WERI-Rb-1 (cell line): Measurements from ENCODE around the gene DES.

Source experiments
- DNase-seq: peaks from one replicate; pipeline ENCODE4 v3.0.0-alpha.2; 2020
- H3K27ac ChIP-seq: fragments of 250-450 bp; sonication (Bioruptor Pico); 2 replicates; pipeline ENCODE4 v1.5.1; 2020; ENCODE audit warnings: mild to moderate bottlenecking, moderate library complexity
- H3K27me3 ChIP-seq: fragments of 250-450 bp; sonication (Bioruptor Pico); 2 replicates; pipeline ENCODE4 v1.5.1; 2021; ENCODE audit warnings: mild to moderate bottlenecking, low read depth, moderate library complexity; ENCODE audit not compliant: insufficient read depth, severe bottlenecking
- H3K36me3 ChIP-seq: fragments of 250-450 bp; sonication (Bioruptor Pico); 2 replicates; pipeline ENCODE4 v1.5.1; 2020; ENCODE audit warnings: mild to moderate bottlenecking, moderate library complexity
- H3K4me3 ChIP-seq: 2 replicates; pipeline ENCODE4 v1.5.1; 2011; ENCODE audit warnings: low read depth, mild to moderate bottlenecking, control low read depth, low read length
- H3K9me3 ChIP-seq: fragments of 250-450 bp; sonication (Bioruptor Pico); 2 replicates; pipeline ENCODE4 v1.5.1; 2021; ENCODE audit warnings: mild to moderate bottlenecking, moderate library complexity; ENCODE audit not compliant: severe bottlenecking
- TF ChIP-seq, protein P1 (sequence below): IDR thresholded peaks from 2 replicates; pipeline ENCODE4 v1.5.1; 2011; ENCODE audit warnings: low read depth, mild to moderate bottlenecking, control low read depth, inconsistent platforms, low read length

Gene DES

GRCh38 chr2:219418155-219419011, at the start of gene DES:
TSS of gene DES (plus strand) at chr2:219418377. CDS start at chr2:219418463, 86 bp downstream.
- Histone ChIP-seq H3K36me3 (no peaks in the 10 kb centered on the region), H3K9me3 (no peaks in the 10 kb centered on the region), H3K27me3 (no peaks in the 10 kb centered on the region), H3K4me3 (no peak within 1 kb of the TSS), H3K27ac (no peak within 1 kb of the TSS)
- DNase-seq: no peak
- TF ChIP-seq, protein P1, sequence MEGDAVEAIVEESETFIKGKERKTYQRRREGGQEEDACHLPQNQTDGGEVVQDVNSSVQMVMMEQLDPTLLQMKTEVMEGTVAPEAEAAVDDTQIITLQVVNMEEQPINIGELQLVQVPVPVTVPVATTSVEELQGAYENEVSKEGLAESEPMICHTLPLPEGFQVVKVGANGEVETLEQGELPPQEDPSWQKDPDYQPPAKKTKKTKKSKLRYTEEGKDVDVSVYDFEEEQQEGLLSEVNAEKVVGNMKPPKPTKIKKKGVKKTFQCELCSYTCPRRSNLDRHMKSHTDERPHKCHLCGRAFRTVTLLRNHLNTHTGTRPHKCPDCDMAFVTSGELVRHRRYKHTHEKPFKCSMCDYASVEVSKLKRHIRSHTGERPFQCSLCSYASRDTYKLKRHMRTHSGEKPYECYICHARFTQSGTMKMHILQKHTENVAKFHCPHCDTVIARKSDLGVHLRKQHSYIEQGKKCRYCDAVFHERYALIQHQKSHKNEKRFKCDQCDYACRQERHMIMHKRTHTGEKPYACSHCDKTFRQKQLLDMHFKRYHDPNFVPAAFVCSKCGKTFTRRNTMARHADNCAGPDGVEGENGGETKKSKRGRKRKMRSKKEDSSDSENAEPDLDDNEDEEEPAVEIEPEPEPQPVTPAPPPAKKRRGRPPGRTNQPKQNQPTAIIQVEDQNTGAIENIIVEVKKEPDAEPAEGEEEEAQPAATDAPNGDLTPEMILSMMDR: no peak

DNA sequence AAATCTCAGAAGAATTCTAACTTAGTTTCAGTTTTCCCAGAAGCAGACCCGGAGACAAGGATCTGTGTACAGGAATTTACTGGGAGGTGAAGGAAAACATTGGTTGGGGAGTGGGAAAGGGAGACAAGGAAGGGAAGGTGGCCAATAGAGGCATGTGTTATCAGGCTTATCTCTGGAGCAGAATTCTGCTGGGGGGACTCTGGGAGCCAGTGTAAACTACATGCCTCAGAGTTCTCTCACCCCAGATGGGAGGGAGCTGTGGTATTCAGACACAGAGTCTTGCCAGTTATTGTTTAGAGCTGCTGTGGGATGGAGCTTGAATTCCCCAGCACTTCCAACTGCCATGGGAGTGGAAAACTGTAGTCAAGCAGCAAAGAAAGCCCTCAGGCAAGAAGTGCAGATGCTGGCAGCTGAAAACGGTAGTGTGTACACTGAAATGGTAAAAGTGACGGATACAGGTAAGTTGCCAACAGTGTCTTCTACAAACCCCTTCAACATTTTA, 49.4 kb upstream of the DES start:
- Histone ChIP-seq H3K9me3 (no peaks in the 10 kb centered on the region), H3K36me3 (peaks cover 6% of the 10 kb centered on the region), H3K27me3 (no peaks in the 10 kb centered on the region), H3K27ac (no peak overlapping the region), H3K4me3 (no peak overlapping the region)
- DNase-seq: no peak
- TF ChIP-seq, protein P1: no peak

GRCh38 chr2:219369447-219369861, 48.7 kb upstream of the DES start:
- H3K27ac ChIP-seq: no peak overlapping the region
- no peak for DNase-seq

GRCh38 chr2:219378163-219378851, 39.9 kb upstream of the DES start:
- TF ChIP-seq, protein P1: no peak
- DNase-seq: no peak
- H3K27me3 ChIP-seq: no peaks in the 10 kb centered on the region
- no peak overlapping the region for H3K4me3 ChIP-seq
- no peaks in the 10 kb centered on the region for H3K9me3 ChIP-seq
- no peak overlapping the region for H3K27ac ChIP-seq
- peaks cover 12% of the 10 kb centered on the region for H3K36me3 ChIP-seq

More at GRCh38 chr2:219369447-219369861, 48.7 kb upstream of the DES start:
- Histone ChIP-seq H3K4me3 (no peak overlapping the region), H3K9me3 (no peaks in the 10 kb centered on the region), H3K36me3 (peaks cover 8% of the 10 kb centered on the region), H3K27me3 (no peaks in the 10 kb centered on the region)
- TF ChIP-seq, protein P1: no peak

GRCh38 chr2:219380926-219381325, 37.3 kb upstream of the DES start:
- Histone ChIP-seq H3K9me3 (no peaks in the 10 kb centered on the region), H3K27me3 (no peaks in the 10 kb centered on the region), H3K36me3 (peaks cover 26% of the 10 kb centered on the region), H3K27ac (no peak overlapping the region), H3K4me3 (no peak overlapping the region)
- DNase-seq: no peak
- TF ChIP-seq, protein P1: no peak
